T47D (cell line): ENCODE results near the gene COMMD7.
A peak's percentile ranks its signal among the peaks of the same experiment; 100 is the strongest.

Source experiments
- DNase-seq, 2 experiments: peaks; one replicate each; pipeline versions ENCODE4 v3.0.0 to v3.0.0-alpha.2; 2011 to 2012; ENCODE audit warnings: low read depth in 1 of 2, low spot score in 1 of 2
- JUND ChIP-seq: IDR thresholded peaks from 2 replicates; pipeline ENCODE4 v1.6.1; 2012; ENCODE audit warnings: low read depth
- in situ Hi-C: cut with HindIII; loops from 2 replicates; pipeline ENCODE4 v1.10.0; 2016; ENCODE audit warnings: low sequenced_read_pairs, low pct_unique_long_range_greater_than_20kb

Gene COMMD7

GRCh38 chr20:32655903-32656512, 87.3 kb downstream of the COMMD7 start:
- no peak for DNase-seq
- in situ Hi-C loops, result no loop called here
- TF ChIP-seq JUND, result no peak

DNA sequence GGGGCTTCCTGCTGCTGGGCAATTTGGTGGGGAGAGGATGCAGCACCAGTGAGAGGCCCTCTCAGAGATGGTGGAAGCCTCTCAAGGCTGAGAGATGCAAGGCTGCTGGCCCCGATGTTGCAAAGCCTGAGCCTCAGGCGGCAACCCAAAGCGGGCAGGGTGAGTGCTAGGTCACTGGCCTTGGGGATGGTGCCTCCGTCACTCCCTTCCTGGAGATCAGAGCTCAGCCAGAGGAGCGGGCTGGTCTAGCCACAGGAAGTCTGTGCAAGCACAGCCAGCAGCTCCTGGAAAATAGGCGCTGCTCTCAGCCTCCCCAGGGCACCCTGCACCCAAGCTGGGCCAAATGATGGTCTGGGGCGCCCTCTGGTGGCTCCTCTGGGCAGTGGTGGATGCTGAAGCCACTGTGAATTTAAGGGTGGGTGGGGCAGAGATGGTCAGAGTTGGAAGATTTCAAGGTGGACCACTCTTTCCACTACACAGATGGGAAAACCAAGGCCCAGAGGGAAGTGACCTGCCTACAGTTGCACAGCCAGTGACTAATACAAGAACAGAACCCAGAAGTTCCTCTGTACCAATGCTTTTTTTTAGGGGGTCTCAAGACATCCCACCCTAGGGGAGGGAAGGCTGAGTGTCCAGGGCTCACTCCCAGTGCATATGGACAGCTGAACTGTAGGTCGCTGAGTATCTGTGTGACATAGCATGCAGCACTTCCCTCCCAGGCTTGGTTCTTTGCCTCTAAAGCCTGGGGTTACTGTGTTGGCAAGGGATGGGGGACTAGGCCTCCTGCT, 90.3 kb downstream of the COMMD7 start:
- in situ Hi-C loops, result no loop called here
- DNase-seq, result peak; percentile 86 to 89
- TF ChIP-seq JUND, result no peak
